Peyer's patch (tissue), 4 donors: ENCODE data around the gene SSTR3.

Source experiments
- POLR2A ChIP-seq, 2 donors: fragments of 450-650 bp; IDR thresholded peaks; one replicate each; pipeline ENCODE4 v1.5.1; 2017; ENCODE audit warnings: antibody characterized with exemption in 2 of 2, mild to moderate bottlenecking in 2 of 2, moderate library complexity in 2 of 2
- TF ChIP-seq, protein P1 (sequence below), 6 experiments: fragments of 450-650 bp in 4 of 6; fragments of 200-600 bp in 2 of 6; sonication (generic) in 1 of 6; IDR thresholded peaks; one replicate each; pipeline ENCODE4 v1.5.1; 2017 to 2019; ENCODE audit warnings: antibody characterized with exemption in 6 of 6, mild to moderate bottlenecking in 3 of 6, moderate library complexity in 1 of 6

DNA sequence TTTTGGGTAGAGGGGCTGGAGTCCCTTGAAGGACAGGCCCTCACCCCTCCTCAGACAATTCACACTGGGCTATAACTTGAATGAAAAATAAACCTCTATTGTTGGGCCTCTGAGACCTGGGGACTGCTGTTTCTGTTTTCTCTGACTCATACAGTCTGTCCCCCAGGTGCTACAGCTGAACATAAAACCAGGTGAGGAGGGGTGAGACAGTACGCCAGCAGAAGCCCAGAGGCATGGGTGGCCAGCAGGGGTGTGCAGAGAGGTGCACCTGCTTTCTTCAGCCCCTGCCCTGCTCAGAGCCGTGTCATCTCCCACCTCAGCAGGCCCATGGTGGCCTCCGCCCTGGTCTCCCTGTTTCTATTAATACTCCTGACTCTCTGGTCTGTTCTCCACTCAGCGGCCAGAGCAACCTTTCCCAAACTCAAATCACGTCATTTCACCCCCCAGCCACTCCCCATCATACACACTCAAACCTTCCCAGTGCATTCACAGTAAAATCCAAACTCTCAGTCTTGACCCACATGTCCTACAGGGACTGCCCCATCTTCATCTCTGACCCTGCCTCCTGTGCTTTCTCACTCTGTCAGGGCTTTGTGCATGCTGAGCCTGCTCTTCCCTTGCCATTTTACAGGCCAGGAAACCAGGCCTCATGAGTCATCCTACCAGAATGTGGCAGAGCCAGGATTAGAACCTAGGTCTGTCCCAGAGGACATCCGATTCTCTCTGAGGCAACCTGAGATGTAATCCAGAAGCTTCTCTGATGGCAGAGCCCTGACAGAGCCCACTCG is 57.2 kb downstream of the SSTR3 start:
- TF ChIP-seq, protein P1, sequence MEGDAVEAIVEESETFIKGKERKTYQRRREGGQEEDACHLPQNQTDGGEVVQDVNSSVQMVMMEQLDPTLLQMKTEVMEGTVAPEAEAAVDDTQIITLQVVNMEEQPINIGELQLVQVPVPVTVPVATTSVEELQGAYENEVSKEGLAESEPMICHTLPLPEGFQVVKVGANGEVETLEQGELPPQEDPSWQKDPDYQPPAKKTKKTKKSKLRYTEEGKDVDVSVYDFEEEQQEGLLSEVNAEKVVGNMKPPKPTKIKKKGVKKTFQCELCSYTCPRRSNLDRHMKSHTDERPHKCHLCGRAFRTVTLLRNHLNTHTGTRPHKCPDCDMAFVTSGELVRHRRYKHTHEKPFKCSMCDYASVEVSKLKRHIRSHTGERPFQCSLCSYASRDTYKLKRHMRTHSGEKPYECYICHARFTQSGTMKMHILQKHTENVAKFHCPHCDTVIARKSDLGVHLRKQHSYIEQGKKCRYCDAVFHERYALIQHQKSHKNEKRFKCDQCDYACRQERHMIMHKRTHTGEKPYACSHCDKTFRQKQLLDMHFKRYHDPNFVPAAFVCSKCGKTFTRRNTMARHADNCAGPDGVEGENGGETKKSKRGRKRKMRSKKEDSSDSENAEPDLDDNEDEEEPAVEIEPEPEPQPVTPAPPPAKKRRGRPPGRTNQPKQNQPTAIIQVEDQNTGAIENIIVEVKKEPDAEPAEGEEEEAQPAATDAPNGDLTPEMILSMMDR (IDR thresholded peaks at IDR 0.05), result no peak
- TF ChIP-seq POLR2A (IDR thresholded peaks at IDR 0.05), result no peak
